ENCODE results near the gene OR4K15.
"Not testable (repeated sequence)": the region's sequence is repeated elsewhere in the genome, so short reads cannot be mapped to it uniquely, and the experiment has no call there.

The OR4K15 gene

GRCh38 chr14:19975291-19975690 lies at the start of gene OR4K15:
Gene OR4K15, plus strand, starts transcription at chr14:19975591. Its CDS starts 0 bp downstream, at chr14:19975591.
- no peak for DNase-seq

GRCh38 chr14:19930617-19931016 lies 44.8 kb upstream of the OR4K15 start, which contains the start of gene OR4K1:
Gene OR4K1, plus strand, starts transcription at chr14:19930917. Its CDS starts 4,750 bp downstream, at chr14:19935667.
- DNase-seq, result no peak

DNA sequence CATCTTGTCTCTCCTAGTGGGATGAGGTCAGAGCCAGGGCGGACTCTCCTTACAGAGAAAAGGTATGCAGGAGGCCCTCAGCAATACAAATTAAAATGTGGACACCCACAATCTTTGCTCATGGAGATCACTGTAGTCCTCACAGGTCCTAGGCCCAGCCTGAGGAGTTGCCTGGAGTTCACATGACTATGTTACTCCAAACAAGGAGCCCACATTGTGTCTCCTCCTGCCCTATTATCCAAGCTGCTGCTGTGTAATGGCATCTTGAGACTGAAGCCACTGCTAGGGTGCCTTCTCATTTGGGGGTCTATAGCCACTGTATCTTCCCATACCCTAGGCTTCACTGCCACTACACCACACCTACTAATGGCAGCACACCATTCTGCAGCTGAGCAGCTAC lies 33.7 kb upstream of the OR4K15 start:
- DNase-seq, result no peak

DNA sequence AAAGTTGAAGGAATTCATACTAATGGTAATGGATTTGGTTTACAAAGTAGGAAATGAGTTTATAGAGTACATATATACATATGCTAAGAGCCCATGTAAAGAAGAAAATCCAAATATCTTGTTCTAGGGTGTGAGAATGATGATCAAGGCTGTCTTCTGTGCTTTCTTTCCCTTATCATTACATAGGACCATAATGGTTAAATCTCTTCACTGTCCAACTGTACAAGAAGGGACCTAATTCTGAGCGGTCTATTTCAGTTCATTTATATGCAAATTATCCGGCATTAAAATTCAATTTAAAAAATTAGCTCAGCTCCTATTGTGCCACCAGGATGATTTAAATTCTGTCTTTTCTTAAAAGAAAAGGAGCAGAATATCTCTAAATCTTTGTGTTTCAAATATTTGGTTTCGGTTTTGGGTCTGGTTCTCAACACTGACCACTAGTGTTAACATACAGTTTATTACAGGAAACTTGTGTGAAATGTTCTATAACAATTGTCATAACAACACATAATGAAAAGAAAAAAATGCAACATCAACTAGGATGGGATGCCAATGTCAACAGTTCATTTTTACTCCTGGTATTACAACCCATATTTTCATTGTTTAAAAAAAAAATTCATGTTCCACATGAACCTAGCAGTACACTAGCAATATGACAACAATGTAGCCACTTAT lies 27.8 kb upstream of the OR4K15 start:
- DNase-seq, result no peak

DNA sequence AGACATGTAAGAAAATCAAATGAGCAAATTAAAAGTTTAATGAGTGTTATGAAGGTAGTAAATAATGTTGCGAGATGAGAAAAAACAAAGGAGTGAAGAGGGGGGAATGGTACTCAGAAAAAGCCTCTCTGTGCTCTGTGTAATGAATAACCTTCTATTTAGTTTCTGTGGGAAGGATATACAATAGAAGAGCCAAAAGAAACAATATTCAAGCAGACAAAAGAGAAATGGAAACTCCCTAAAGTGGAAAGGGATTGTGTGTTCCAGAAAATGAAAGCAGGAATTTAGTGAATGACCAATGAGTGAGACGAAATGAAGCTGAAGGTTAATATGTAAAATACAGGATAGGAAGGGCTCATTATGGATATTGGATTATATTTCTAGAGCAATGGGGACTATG lies 26.2 kb upstream of the OR4K15 start:
- DNase-seq, result no peak

DNA sequence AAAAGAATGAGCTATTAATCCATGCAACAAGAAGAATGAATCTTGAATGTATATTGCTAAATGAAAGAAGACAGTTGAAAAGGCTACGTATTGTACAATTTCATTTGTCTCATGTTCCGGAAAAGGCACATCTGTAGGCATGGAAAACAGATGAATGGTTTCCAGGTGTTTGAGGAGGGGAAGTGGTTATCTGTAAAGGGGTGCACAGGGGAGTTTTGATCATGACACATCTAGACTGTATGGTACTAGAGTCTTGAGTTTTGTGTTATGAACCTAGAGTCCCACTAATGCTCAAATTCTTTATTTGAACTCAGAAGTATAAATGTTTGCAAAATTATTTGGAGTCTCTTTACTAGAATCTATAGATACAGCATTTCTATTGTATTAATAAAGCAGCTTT lies 5.7 kb upstream of the OR4K15 start:
- DNase-seq, result not testable (repeated sequence)

DNA sequence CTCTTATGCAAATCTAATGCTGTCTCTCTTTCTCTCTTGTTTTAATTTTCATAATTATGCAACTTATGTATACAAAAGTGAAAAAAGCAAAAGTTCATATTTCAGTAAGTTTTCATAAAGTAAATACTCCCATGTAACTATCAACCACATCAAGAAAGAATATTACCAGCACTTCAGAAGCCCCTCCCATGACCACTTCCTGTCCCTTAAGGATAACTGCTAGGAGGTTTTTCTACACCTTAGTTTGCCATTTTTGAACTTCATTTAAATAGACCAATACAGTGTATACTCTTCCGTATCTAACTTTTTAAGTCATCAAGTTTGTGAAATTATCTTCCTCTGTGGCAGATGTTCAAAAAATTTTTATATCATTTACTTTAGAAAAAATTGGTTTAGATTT lies 547 bp upstream of the OR4K15 start:
- no peak for DNase-seq

GRCh38 chr14:19993438-19993837 lies 18.0 kb downstream of the OR4K15 start:
- DNase-seq, result no peak

GRCh38 chr14:20001863-20002262 lies 26.5 kb downstream of the OR4K15 start, which contains the start of gene OR4Q2:
Gene OR4Q2, plus strand, starts transcription at chr14:20002163.
- DNase-seq, result no peak

GRCh38 chr14:20002319-20002718 lies 26.9 kb downstream of the OR4K15 start:
- no peak for DNase-seq

- no peak for DNase-seq
Measured at GRCh38 chr14:20008156-20008555, 32.8 kb downstream of the OR4K15 start.

DNA sequence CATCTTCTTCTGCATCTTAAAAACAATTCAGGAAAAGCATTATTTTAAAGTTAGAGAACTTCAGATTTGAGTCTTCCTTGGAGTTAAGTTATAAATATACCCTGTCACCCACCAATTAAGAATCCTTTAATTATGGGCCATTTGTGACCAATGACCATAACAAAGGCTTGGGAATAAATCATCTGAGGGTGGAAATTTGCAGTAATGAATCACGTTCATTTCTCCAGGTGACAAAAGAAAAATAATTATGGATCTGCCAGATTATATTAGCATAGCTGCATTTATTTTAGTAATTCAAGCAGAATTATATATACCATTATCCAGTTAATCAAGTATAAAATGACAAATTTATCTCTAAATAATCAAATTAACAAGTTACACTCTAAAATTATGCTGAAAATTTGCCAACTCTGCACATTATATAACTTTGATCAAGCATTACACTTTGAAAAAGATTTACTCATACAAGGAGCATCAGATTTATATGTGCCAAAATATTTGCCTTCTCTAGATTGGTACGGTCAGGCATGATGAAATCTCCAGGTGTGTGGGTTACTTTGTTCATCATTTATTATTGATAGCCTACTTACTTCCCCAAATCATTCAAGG lies 44.0 kb downstream of the OR4K15 start, which contains the start of gene OR4K14:
TSS of gene OR4K14 (minus strand) at position 51 of the 609 bp plus-strand sequence. CDS start 4,114 bp downstream, outside the sequence.
- DNase-seq, result no peak

All from hippocampal formation (tissue), 2 donors.